ENCODE data around the gene CUBN. TPM values are rescaled to one million over a fixed set of nuclear protein-coding genes. Genes with fewer than 3 reads are reported as not detected.
A peak's percentile ranks its signal among the peaks of the same experiment; 100 is the strongest.

Gene CUBN
- total RNA-seq, 2 donors from 2014 or later, result 0.75 to 1.3 TPM

DNA sequence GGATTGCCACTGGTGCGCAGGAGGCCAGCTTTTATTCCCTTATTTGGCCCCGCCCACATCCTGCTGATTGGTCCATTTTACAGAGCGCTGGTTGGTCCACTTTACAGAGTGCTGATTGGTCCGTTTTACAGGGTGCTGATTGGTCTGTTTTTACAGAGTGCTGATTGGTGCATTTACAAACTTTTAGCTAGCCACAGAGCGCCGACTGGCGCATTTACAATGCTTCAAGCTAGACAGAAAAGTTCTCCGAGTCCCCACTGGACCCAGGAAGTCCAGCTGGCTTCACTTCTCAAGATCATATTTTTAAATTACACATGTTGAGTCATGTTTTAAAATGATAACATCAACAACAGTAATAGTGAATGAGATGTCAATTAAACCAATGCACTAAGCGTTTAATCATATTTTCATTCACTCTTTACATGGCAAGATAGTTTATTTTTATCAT lies 128.3 kb downstream of the CUBN start:
- no peak for TF ChIP-seq CTCF (conservative IDR thresholded peaks at IDR 0.05)
- WGBS, 2 experiments (ENCODE audit: insufficient coverage in 1 of 2, insufficient read length in 1 of 2), result 84 to 98% methylated on average over 7 to 9 of the region's 9 CpGs
- Mint-ChIP-seq H3K36me3 (ENCODE audit: low read depth) (no peaks in the 10 kb centered on the region), H3K9me3 (peaks cover 15% of the 10 kb centered on the region), H3K27ac (no peak overlapping the region), H3K27me3 (ENCODE audit: insufficient read depth) (no peaks in the 10 kb centered on the region), H3K4me1 (peaks cover 24% of the 10 kb centered on the region), H3K4me3 (no peak overlapping the region)
- H3K27ac ChIP-seq (ENCODE audit: low read depth, low read length), result no peak overlapping the region
- DNase-seq, result peak; percentile 28
- H3K36me3 ChIP-seq (ENCODE audit: control insufficient read depth, insufficient read depth, low read length), result no peaks in the 10 kb centered on the region
- peaks cover 3% of the 10 kb centered on the region for H3K4me1 ChIP-seq (ENCODE audit: control insufficient read depth, insufficient read depth, low read length)
- no peaks in the 10 kb centered on the region for H3K27me3 ChIP-seq (ENCODE audit: control insufficient read depth, insufficient read depth, low read length, poor library complexity, severe bottlenecking)
- no peak overlapping the region for H3K4me3 ChIP-seq (ENCODE audit: low read length)
- no peak overlapping the region for H3K9ac ChIP-seq (ENCODE audit: extremely low read depth, low read length, poor library complexity, severe bottlenecking)
- H3K9me3 ChIP-seq (ENCODE audit: control insufficient read depth, low read length), result peaks cover 23% of the 10 kb centered on the region

DNA sequence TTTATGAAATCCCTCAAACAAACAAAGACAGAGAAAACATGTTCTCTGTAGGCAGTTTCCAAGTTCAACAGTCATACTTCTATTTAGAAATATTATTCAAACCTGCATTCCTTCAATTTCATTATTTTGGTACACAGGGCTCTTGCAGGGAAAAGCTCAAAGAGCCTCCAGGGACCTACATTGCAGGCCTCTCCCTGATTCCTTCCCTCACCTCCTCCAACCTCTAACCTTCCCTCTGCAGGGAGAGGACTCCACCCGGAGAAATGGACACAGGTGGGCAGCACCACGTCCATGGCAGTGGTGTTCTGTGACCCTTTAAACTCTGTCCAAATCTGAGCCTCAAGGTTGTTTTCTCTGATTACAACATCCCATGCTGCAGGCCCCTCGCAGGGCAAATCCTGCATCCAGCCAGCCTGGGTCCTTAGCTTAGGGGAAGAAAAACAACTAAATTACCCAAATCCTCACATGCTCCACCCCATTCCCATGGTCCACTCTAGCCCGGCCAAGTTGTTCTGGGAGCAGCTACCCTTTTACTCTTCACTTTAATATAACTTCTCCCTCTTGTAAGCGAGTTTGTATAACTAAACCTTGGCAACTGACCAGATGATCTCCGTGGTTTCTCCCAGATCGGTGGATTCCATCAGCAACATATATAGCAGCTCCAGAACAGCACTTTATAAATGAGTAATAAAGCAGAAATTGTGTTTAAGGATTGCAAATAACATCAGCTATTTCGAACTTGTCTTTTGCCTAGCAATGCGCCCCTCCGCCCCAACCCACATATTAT lies 129.8 kb downstream of the CUBN start:
- Mint-ChIP-seq H3K4me1 (peaks cover 28% of the 10 kb centered on the region), H3K36me3 (ENCODE audit: low read depth) (no peaks in the 10 kb centered on the region), H3K9me3 (peaks cover 5% of the 10 kb centered on the region), H3K4me3 (no peak overlapping the region), H3K27me3 (ENCODE audit: insufficient read depth) (no peaks in the 10 kb centered on the region), H3K27ac (no peak overlapping the region)
- 89 to 91% methylated on average over 3 to 10 of the region's 10 CpGs for WGBS, 2 experiments (ENCODE audit: insufficient coverage in 1 of 2, insufficient read length in 1 of 2)
- Histone ChIP-seq H3K36me3 (ENCODE audit: control insufficient read depth, insufficient read depth, low read length) (no peaks in the 10 kb centered on the region), H3K9me3 (ENCODE audit: control insufficient read depth, low read length) (peaks cover 18% of the 10 kb centered on the region), H3K27me3 (ENCODE audit: control insufficient read depth, insufficient read depth, low read length, poor library complexity, severe bottlenecking) (no peaks in the 10 kb centered on the region), H3K27ac (ENCODE audit: low read depth, low read length) (no peak overlapping the region), H3K4me1 (ENCODE audit: control insufficient read depth, insufficient read depth, low read length) (peaks cover 3% of the 10 kb centered on the region), H3K9ac (ENCODE audit: extremely low read depth, low read length, poor library complexity, severe bottlenecking) (no peak overlapping the region), H3K4me3 (ENCODE audit: low read length) (no peak overlapping the region)
- peak; percentile 14 for DNase-seq
- TF ChIP-seq CTCF (conservative IDR thresholded peaks at IDR 0.05), result no peak

GRCh38 chr10:16996530-16996964 lies 133.1 kb downstream of the CUBN start:
- Mint-ChIP-seq H3K27me3 (ENCODE audit: insufficient read depth) (no peaks in the 10 kb centered on the region), H3K4me1 (peaks cover 5% of the 10 kb centered on the region), H3K4me3 (no peak overlapping the region), H3K36me3 (ENCODE audit: low read depth) (no peaks in the 10 kb centered on the region), H3K27ac (no peak overlapping the region), H3K9me3 (peaks cover 5% of the 10 kb centered on the region)
- Histone ChIP-seq H3K4me3 (ENCODE audit: low read length) (no peak overlapping the region), H3K27me3 (ENCODE audit: control insufficient read depth, insufficient read depth, low read length, poor library complexity, severe bottlenecking) (no peaks in the 10 kb centered on the region), H3K27ac (ENCODE audit: low read depth, low read length) (peak overlapping the region; percentile 83), H3K9ac (ENCODE audit: extremely low read depth, low read length, poor library complexity, severe bottlenecking) (peak overlapping the region; percentile 6), H3K4me1 (ENCODE audit: control insufficient read depth, insufficient read depth, low read length) (no peaks in the 10 kb centered on the region), H3K36me3 (ENCODE audit: control insufficient read depth, insufficient read depth, low read length) (no peaks in the 10 kb centered on the region), H3K9me3 (ENCODE audit: control insufficient read depth, low read length) (peaks cover 16% of the 10 kb centered on the region)
- TF ChIP-seq CTCF (conservative IDR thresholded peaks at IDR 0.05), result no peak
- DNase-seq, result peak; percentile 18
- WGBS, 2 experiments (ENCODE audit: insufficient coverage in 1 of 2, insufficient read length in 1 of 2), result 89 to 100% methylated on average over 2 to 5 of the region's 6 CpGs

All from endodermal cell (in vitro differentiated cells).